HG03378 (cell line): ENCODE data around the gene SH3BP4.

Experiments used
- ATAC-seq: cut with Tn5 transposase; IDR thresholded peaks from one replicate; pipeline ENCODE4 v1.9.1; 2021; ENCODE audit warnings: mild to moderate bottlenecking, moderate library complexity; ENCODE audit not compliant: unreplicated experiment

SH3BP4 gene

DNA sequence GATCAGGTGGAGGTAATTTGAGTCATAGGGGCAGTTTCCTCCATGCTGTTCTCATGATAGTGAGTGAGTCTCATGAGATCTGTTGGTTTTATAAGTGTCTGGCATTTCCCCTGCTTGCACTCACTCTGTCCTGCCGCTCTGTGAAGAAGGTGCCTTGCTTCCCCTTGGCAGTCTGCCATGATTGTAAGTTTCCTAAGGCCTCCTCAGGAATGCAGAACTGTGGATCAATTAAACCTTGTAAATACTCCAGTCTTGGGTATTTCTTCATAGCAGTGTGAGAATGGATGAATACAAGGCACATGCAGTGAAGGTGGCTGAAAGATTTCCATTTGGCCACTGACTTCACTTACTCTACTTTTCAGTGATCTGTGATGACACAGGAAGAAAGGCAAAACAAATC, 133.7 kb downstream of the SH3BP4 start:
- no peak for ATAC-seq

- no peak for ATAC-seq
Measured at GRCh38 chr2:235086481-235087184, 134.8 kb downstream of the SH3BP4 start.

DNA sequence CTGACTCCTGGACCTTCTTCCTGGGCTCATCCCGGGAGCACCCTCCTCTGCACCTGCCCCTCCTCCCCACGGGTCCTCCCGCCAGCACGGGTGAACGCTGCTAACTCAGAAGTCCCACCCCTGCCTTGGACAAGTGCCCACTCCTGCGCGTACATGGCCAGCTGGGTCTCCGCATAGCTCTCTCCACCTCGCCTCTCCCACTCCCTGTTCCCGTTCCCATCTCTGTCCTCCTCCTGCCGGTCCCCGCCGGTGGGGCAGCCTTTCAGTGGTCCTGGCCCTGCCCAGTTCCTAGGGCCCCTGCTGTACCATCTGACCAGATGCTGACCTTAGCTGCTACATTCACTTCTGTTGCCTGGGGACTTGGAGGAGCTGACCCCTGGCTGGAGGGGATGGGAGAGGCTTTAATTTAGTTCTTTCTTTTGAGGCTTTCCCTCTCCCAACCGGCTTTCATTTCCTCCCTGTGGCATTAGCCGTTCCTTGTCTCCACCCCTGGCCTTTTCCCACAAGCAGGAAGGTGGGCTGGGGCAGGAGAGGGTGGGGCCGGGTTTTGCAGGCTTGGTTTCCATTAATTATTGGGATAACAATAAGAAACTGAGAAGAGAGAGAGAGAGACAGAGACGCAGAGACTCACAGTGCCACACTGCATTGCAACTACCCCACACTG, 136.1 kb downstream of the SH3BP4 start:
- ATAC-seq: no peak

DNA sequence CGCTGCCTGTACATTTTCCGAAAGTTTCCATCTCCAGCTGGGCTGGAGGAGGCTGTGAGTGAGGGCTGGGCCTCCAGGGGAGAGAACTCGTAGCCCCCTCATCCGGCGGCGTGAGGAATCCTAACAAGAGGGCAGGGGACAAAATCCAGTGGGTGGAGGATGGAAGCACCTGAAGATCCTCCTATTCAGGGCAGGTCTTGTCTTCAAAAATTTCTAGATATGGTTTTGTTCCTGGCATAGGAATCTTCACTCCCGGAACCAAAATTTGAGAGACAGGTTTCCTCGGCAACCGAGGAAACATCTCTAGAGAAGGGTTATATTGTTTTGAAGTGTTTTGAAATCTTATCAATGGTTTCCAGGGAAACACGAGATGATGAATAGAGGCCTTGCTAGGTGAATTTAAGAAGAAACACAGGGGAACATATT, 136.7 kb downstream of the SH3BP4 start:
- no peak for ATAC-seq

- ATAC-seq: no peak
Measured at GRCh38 chr2:235091421-235091820, 139.6 kb downstream of the SH3BP4 start.

GRCh38 chr2:235091983-235092382, 140.2 kb downstream of the SH3BP4 start:
- no peak for ATAC-seq

DNA sequence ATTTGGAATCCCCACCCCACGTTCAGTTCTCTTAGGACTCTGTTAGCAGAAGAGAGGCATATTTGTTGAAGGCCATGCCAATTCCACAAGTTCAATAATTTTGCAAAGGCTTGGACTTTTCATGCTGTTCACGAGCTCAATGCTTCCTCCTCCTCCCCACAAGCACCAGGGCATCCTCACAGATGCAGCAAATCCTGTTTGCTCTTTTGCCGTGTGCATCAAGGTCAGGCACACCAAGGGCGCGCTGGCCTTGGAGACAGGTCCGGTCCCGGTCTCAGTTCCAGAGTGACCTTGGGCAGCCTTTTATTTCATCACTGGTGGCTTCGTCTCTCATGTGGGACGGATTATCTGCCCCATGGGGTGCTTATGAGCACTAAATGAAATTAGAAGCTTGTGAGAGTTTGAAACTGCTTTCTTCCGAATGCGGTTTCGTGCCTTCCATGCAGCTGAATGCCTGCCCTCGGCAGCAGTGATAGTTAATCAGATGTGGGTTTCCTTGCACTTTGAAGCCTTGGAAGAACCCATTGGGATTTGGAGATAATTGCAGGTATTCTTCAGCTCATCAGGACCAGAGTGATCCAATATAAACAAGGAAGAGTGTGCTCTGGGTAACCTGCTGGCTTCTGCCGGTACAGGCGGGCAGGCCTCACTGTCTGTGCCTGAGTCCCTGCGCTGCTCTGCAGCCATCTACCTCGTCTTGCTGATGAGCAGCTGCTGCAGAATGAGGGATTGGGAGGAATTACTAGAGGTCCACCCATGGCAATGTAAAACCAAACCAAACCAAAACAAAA, 140.8 kb downstream of the SH3BP4 start:
- ATAC-seq: no peak

DNA sequence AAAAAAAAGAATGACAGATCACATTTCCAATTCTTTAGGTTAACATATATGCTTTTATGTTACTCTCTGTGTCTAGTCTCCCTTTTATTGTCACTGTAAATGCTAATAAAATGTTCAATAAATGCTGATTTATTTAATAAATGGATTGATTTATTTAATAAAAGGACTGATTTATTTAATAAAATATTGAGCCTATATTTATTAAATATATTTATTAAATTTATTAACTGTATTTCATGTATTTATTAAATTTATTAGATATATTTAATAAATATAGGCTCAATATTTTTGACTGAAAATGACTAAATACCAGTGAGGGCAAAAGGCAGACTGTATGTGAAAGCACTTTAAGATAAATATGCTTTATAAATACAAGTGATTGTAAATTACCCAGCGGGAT, 142.6 kb downstream of the SH3BP4 start:
- no peak for ATAC-seq

GRCh38 chr2:235095569-235095968, 143.8 kb downstream of the SH3BP4 start:
- ATAC-seq: no peak

DNA sequence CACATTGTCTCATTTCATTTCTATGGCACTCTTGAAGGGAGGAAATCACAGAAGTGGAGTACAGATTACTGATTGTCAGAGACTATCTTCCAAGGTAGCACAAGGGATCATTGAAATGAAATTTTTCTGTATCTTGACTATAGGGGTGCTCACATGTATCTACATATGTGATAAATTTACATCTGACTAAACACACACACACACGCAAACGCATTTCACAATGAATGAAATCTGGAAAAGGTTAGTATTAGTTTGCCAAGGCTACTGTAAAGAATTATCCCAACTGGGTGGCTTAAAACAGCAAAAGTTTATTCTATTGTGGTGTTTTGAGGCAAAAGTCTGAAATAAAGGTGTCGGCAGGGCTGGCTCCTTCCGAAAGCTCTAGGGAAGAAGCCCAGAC, 144.6 kb downstream of the SH3BP4 start:
- ATAC-seq: no peak

DNA sequence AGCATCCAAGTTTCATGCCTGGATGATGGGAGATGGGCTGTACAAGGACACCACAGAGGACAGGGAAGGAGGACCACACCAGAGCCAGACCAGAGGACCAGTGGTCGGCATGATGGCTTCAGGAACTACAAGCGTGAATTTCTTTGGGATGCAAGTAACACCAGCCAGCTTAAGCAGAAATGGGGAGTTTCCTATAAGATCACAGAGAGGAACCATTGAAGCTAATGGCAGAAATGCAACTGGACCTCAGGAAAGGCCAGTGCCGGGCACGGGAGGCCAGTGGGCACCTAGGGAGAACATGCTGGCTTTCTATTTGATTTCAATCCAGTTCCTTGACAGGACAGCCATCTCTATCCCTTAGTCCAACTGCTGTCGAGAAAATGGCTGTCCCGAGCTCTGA, 145.4 kb downstream of the SH3BP4 start:
- ATAC-seq: no peak

- no peak for ATAC-seq
Measured at GRCh38 chr2:235098269-235098668, 146.5 kb downstream of the SH3BP4 start.

- no peak for ATAC-seq
Measured at GRCh38 chr2:235098736-235099494, 147.1 kb downstream of the SH3BP4 start.

DNA sequence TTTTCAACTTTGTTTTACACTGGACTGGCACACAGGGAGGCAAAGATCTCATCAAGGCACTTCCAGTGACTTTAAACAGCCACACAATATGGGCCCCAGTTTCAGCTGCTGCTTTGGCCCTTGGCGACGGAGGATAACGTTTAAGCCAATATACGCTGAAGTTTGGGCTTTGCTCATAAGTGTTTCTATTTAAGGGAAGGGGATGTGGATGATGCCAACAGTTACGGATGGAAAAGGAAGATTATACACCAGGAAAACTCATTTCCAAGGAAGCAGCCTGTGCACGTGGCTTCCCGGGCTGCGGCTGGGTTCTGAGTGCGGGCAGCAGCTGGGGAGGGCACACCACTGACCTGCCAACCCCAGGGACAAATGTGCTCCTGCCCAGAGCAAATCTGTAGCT, 151.1 kb downstream of the SH3BP4 start:
- ATAC-seq: no peak
